ENCODE measurements around the gene DSCAM. TPM values are rescaled to one million over a fixed set of nuclear protein-coding genes. Genes with fewer than 3 reads are reported as not detected.

Gene DSCAM
- polyA plus RNA-seq, 1 experiment, result not detected

DNA sequence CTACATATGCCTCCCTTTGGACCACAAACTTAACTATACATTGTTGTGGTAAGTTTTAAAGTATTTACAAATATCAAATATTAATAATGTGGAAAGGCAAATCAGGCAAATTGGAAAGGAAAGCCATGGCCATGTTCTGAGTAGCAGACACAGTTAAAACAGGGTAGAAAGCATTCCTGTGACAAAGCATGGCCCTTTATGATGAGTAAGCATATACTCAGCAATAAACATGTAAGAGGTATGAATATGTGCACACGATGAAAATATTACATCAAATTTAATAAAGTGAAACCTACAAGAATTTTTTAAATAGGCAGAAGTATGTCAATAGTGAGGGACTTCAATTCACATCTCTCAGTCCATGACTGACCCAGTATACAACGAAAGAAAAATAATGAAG, 389.2 kb downstream of the DSCAM start:
- no peak overlapping the region for H3K27ac ChIP-seq (ENCODE audit: low read depth, low read length)
- no peak overlapping the region for H3K4me3 ChIP-seq (ENCODE audit: low read depth, low read length)
- H3K9me3 ChIP-seq (ENCODE audit: control insufficient read depth, insufficient read depth, low read length), result peaks cover 9% of the 10 kb centered on the region
- CTCF ChIA-PET, result no interaction called here
- no peak for DNase-seq (ENCODE audit: low read depth, low spot score)
- no peaks in the 10 kb centered on the region for H3K27me3 ChIP-seq (ENCODE audit: control insufficient read depth, insufficient read depth, low read length)
- POLR2A ChIA-PET, result no interaction called here
- TF ChIP-seq, protein P1, sequence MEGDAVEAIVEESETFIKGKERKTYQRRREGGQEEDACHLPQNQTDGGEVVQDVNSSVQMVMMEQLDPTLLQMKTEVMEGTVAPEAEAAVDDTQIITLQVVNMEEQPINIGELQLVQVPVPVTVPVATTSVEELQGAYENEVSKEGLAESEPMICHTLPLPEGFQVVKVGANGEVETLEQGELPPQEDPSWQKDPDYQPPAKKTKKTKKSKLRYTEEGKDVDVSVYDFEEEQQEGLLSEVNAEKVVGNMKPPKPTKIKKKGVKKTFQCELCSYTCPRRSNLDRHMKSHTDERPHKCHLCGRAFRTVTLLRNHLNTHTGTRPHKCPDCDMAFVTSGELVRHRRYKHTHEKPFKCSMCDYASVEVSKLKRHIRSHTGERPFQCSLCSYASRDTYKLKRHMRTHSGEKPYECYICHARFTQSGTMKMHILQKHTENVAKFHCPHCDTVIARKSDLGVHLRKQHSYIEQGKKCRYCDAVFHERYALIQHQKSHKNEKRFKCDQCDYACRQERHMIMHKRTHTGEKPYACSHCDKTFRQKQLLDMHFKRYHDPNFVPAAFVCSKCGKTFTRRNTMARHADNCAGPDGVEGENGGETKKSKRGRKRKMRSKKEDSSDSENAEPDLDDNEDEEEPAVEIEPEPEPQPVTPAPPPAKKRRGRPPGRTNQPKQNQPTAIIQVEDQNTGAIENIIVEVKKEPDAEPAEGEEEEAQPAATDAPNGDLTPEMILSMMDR (IDR thresholded peaks at IDR 0.05; ENCODE audit: low read depth, low read length), result no peak

DNA sequence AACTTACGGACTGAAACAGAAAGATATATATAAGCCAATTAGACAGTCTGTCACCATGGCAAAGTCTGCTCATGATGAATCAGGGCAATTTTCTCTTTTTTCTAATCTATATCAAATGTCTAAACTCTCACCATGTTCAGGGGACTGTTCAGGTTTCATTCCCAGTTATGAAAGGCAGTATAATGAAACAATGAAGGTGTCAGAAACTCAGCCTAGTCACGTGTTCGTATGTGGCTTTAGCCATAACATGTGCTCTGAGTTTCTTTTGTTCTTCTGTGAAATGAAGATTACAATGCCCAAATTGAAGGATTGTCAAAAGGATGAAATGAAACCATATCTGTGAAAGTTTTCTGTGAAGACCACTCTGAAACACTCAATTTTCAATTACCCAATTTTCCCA, 392.9 kb downstream of the DSCAM start:
- Histone ChIP-seq H3K27ac (ENCODE audit: low read depth, low read length) (no peak overlapping the region), H3K27me3 (ENCODE audit: control insufficient read depth, insufficient read depth, low read length) (no peaks in the 10 kb centered on the region), H3K9me3 (ENCODE audit: control insufficient read depth, insufficient read depth, low read length) (peaks cover 6% of the 10 kb centered on the region), H3K4me3 (ENCODE audit: low read depth, low read length) (no peak overlapping the region)
- TF ChIP-seq, protein P1 (IDR thresholded peaks at IDR 0.05; ENCODE audit: low read depth, low read length), result no peak
- CTCF ChIA-PET, result no interaction called here
- DNase-seq (ENCODE audit: low read depth, low spot score), result no peak
- POLR2A ChIA-PET, result no interaction called here

DNA sequence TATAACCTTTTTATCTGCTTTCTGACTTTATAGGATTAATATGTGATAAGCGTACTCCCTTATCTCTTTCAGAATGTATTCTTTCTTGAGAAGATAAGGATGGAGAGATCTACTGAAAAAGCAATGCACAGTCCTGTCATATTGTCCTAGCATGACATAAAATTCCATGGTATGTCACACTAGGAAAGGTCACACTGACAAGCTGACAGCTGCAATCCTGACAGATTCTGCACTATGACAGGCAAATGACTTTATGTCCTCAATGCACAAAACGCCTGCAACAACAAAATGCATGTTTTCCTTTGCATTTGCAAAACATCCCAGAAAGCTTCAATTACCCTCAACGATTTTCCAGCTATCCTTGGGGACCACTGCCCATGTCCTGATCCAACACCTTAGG, 393.8 kb downstream of the DSCAM start:
- Histone ChIP-seq H3K9me3 (ENCODE audit: control insufficient read depth, insufficient read depth, low read length) (peaks cover 7% of the 10 kb centered on the region), H3K4me3 (ENCODE audit: low read depth, low read length) (no peak overlapping the region), H3K27ac (ENCODE audit: low read depth, low read length) (no peak overlapping the region), H3K27me3 (ENCODE audit: control insufficient read depth, insufficient read depth, low read length) (no peaks in the 10 kb centered on the region)
- POLR2A ChIA-PET, result no interaction called here
- no peak for DNase-seq (ENCODE audit: low read depth, low spot score)
- CTCF ChIA-PET, result no interaction called here
- TF ChIP-seq, protein P1 (IDR thresholded peaks at IDR 0.05; ENCODE audit: low read depth, low read length), result no peak

DNA sequence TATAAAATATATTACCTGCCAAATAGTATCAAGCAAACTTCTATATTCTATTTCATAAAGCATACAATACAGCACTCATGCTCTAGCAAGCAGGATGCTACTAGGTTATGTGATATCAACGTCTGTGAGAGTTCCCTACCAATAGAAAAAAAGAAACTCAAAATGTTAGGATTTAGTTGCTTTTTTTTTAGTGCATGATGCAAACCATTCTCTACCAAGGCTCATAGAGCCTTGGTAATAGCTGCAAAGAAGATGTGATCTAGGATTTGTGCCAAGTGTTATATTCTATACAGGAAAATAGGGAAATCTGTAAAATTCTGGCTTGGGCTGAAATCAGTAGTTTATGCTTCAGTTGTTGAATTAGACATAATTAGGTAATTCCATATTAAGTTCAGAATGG, 394.4 kb downstream of the DSCAM start:
- H3K9me3 ChIP-seq (ENCODE audit: control insufficient read depth, insufficient read depth, low read length), result peaks cover 9% of the 10 kb centered on the region

DNA sequence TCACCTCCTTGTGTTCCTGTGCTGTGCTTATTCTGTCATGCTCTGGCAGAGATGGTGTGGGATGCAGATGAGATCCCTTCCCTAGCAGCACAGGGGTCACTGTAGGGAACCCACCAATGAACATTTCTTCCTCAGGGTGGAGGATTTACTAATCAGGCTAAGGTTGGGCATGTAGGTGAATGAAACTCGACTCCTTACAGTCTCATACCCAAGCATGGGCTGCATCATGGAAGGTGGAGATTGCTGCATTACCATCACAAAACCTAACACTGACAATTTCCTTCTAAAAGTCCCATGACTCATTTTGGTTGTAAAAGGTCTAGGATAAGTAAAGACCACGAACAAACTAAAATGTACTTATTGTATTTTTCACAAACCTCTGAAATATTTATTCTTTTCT, 399.9 kb downstream of the DSCAM start:
- H3K27me3 ChIP-seq (ENCODE audit: control insufficient read depth, insufficient read depth, low read length), result no peaks in the 10 kb centered on the region
- POLR2A ChIA-PET, result no interaction called here
- no peak for DNase-seq (ENCODE audit: low read depth, low spot score)
- H3K4me3 ChIP-seq (ENCODE audit: low read depth, low read length), result no peak overlapping the region
- H3K9me3 ChIP-seq (ENCODE audit: control insufficient read depth, insufficient read depth, low read length), result peaks cover 21% of the 10 kb centered on the region
- TF ChIP-seq, protein P1 (IDR thresholded peaks at IDR 0.05; ENCODE audit: low read depth, low read length), result no peak
- CTCF ChIA-PET, result no interaction called here
- H3K27ac ChIP-seq (ENCODE audit: low read depth, low read length), result no peak overlapping the region

More for the DNA sequence above, 394.4 kb downstream of the DSCAM start:
- H3K27me3 ChIP-seq (ENCODE audit: control insufficient read depth, insufficient read depth, low read length), result no peaks in the 10 kb centered on the region
- H3K27ac ChIP-seq (ENCODE audit: low read depth, low read length), result no peak overlapping the region
- CTCF ChIA-PET, result no interaction called here
- TF ChIP-seq, protein P1 (IDR thresholded peaks at IDR 0.05; ENCODE audit: low read depth, low read length), result no peak
- DNase-seq (ENCODE audit: low read depth, low spot score), result no peak
- H3K4me3 ChIP-seq (ENCODE audit: low read depth, low read length), result no peak overlapping the region
- POLR2A ChIA-PET, result no interaction called here
